Measurements from ENCODE around the gene GNPTG. TPM values are rescaled to one million over a fixed set of nuclear protein-coding genes. Genes with fewer than 3 reads are reported as not detected.

Gene GNPTG
- total RNA-seq, 1 donor from 2014 or later, result 40.2 TPM

GRCh38 chr16:1335996-1336395, 15.7 kb upstream of the GNPTG start:
- H3K4me3 Mint-ChIP-seq, result no peak overlapping the region
- CTCF ChIA-PET, result no interaction called here
- intact Hi-C loops (cut with micrococcal nuclease), result no loop called here

DNA sequence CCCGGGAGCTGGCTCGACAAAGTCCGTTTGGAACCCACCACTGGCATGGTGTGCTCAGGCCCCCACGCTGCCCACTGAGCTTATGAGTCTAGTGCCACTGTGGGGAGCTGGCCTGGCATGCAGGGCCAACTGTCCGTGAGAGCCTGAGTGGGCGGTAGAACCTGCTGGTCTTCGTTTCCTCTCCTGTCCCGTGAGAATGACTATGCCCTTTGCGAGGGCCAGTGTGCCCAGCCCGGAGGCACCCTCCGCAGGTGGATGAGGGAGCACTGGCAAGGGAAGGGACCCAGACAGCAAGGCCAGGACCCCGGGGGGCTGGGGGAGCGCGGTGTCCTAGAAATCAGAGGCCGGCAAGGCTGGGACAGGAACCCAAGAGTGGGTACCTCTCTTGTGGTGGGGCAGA, 15.1 kb upstream of the GNPTG start:
- no peak overlapping the region for H3K27ac Mint-ChIP-seq
- TF ChIP-seq, protein P1, sequence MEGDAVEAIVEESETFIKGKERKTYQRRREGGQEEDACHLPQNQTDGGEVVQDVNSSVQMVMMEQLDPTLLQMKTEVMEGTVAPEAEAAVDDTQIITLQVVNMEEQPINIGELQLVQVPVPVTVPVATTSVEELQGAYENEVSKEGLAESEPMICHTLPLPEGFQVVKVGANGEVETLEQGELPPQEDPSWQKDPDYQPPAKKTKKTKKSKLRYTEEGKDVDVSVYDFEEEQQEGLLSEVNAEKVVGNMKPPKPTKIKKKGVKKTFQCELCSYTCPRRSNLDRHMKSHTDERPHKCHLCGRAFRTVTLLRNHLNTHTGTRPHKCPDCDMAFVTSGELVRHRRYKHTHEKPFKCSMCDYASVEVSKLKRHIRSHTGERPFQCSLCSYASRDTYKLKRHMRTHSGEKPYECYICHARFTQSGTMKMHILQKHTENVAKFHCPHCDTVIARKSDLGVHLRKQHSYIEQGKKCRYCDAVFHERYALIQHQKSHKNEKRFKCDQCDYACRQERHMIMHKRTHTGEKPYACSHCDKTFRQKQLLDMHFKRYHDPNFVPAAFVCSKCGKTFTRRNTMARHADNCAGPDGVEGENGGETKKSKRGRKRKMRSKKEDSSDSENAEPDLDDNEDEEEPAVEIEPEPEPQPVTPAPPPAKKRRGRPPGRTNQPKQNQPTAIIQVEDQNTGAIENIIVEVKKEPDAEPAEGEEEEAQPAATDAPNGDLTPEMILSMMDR (IDR thresholded peaks at IDR 0.05), result no peak
- peaks cover 29% of the 10 kb centered on the region for H3K4me1 Mint-ChIP-seq
- ChIA-PET CTCF (no interaction called here), POLR2A (no interaction called here)
- no peaks in the 10 kb centered on the region for H3K36me3 Mint-ChIP-seq (ENCODE audit: low read depth)
- DNase-seq (no peak), ATAC-seq (ENCODE audit: low read depth) (no peak)
- peaks cover 7% of the 10 kb centered on the region for H3K27me3 Mint-ChIP-seq
- H3K9me3 Mint-ChIP-seq, result no peaks in the 10 kb centered on the region
- intact Hi-C loops (cut with micrococcal nuclease), result no loop called here
- H3K4me3 Mint-ChIP-seq, result no peak overlapping the region

More at GRCh38 chr16:1335996-1336395, 15.7 kb upstream of the GNPTG start:
- H3K9me3 Mint-ChIP-seq, result no peaks in the 10 kb centered on the region
- no peak overlapping the region for H3K27ac Mint-ChIP-seq
- H3K4me1 Mint-ChIP-seq, result peaks cover 34% of the 10 kb centered on the region
- DNase-seq (no peak), ATAC-seq (ENCODE audit: low read depth) (no peak)
- POLR2A ChIA-PET, result no interaction called here
- no peaks in the 10 kb centered on the region for H3K36me3 Mint-ChIP-seq (ENCODE audit: low read depth)
- peaks cover 7% of the 10 kb centered on the region for H3K27me3 Mint-ChIP-seq
- TF ChIP-seq, protein P1 (IDR thresholded peaks at IDR 0.05), result no peak

DNA sequence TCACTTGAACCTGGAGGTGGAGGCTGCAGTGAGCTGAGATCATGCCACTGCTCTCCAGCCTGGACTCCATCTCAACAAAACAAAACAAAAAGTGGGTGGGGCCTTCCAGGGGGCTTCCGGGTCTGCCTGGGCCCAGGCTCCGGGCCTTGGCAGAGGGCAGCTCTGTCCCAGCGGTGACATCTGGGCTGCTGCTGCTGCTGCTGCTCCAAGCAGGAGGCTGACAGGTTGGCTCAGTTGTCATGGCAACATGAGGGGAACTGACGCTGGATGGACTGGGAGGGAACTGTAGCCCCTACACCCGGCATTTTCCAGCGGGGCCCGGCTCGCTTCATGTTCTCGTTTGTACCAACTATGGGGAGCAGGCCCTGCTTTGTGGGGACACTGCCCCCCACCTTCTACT, 14.2 kb upstream of the GNPTG start:
- ChIA-PET CTCF (no interaction called here), POLR2A (interaction anchor here (0.9 kb wide), 1 partner anchor 29 kb away, joined by 3 read pairs; the partner anchor contains the start of gene UBE2I)
- TF ChIP-seq, protein P1 (IDR thresholded peaks at IDR 0.05), result no peak
- Mint-ChIP-seq H3K9me3 (no peaks in the 10 kb centered on the region), H3K27ac (no peak overlapping the region), H3K27me3 (peaks cover 5% of the 10 kb centered on the region), H3K4me1 (peaks cover 27% of the 10 kb centered on the region), H3K4me3 (no peak overlapping the region), H3K36me3 (ENCODE audit: low read depth) (no peaks in the 10 kb centered on the region)
- DNase-seq, result no peak
- no peak for ATAC-seq (ENCODE audit: low read depth)
- intact Hi-C loops (cut with micrococcal nuclease), result no loop called here

DNA sequence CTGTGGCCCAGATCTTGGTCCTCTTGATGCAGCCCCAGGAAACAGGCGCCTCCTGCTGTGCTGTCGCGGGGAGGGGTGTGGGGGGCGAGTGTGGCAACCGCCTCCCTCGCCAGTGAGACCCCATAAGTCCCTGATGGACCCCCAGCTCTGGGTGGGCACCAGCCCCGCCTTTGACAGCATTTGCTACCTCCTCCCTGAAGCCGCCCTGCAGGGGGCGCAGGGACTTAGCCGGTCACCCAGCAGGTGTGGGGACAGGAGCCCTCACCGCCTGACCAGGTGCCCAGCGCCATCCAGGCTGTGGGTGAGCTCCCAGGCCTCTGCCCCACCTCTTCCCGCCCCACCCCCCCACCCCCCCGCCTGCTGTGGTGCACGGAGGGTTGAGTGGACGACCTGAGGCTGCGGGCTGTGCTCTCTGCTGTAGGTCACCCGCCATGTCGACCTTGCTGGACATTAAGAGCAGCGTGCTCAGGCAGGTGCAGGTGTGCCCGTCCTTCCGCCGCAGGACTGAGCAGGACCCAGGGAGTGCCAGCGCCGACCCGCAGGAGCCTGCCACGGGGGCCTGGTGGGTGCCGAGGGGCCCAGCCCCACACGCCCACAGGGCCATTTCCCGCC, 13.5 kb upstream of the GNPTG start:
- H3K27ac Mint-ChIP-seq, result no peak overlapping the region
- ChIA-PET POLR2A (interaction anchor here (0.9 kb wide), 1 partner anchor 29 kb away, joined by 3 read pairs; the partner anchor contains the start of gene UBE2I), CTCF (no interaction called here)
- no peaks in the 10 kb centered on the region for H3K9me3 Mint-ChIP-seq
- intact Hi-C loops (cut with micrococcal nuclease), result no loop called here
- ATAC-seq (ENCODE audit: low read depth) (no peak), DNase-seq (no peak)
- no peak overlapping the region for H3K4me3 Mint-ChIP-seq
- peaks cover 2% of the 10 kb centered on the region for H3K27me3 Mint-ChIP-seq
- no peaks in the 10 kb centered on the region for H3K36me3 Mint-ChIP-seq (ENCODE audit: low read depth)
- H3K4me1 Mint-ChIP-seq, result peaks cover 31% of the 10 kb centered on the region
- TF ChIP-seq, protein P1 (IDR thresholded peaks at IDR 0.05), result no peak

DNA sequence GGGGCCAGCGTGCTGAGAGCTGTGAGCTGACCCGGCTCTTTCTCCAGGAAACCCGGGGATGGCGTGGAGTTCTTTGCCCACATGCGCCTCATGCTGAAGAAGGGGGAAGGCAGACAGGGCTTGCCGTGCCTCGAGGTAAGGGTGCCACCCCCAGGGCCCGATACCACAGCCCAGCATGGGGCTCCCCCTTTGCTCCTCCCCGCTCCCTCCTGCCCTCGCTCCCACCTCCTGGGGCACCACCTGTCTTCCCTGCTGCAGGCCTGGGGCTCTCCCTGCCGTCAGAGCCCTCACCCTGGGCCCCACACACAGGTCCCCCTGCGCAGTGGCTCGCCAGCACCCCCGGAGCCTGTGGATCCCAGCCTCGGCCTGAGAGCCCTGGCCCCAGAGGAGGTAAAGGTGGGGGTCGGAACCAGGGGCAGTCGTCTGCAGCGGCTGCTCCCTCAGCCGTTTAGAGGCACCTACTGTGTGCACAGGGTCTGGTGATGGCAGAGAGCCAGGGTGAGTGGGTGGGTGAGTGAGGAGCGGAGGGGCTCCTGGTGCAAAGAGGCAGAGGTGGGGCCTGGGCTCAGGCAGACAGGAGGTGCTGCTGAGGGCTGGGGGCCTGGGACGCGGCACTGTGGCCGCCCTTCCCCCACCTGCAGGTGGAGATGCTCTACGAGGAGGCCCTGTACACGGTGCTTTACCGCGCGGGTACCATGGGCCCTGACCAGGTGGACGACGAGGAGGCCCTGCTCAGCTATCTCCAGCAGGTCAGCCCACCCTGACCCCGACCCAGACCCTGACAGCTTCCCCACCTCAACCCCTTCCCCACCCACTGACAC, 12.7 kb upstream of the GNPTG start:
- Mint-ChIP-seq H3K36me3 (ENCODE audit: low read depth) (no peaks in the 10 kb centered on the region), H3K27ac (no peak overlapping the region), H3K27me3 (peaks cover 2% of the 10 kb centered on the region), H3K4me3 (no peak overlapping the region), H3K4me1 (peaks cover 34% of the 10 kb centered on the region), H3K9me3 (no peaks in the 10 kb centered on the region)
- intact Hi-C loops (cut with micrococcal nuclease), result no loop called here
- no peak for ATAC-seq (ENCODE audit: low read depth)
- TF ChIP-seq, protein P1 (IDR thresholded peaks at IDR 0.05), result no peak
- no peak for DNase-seq
- ChIA-PET POLR2A (no interaction called here), CTCF (no interaction called here)
